Dedifferentiated amniotic fluid mesenchymal stem cell (primary cell): ENCODE measurements around the gene AURKAIP1.
A peak's percentile ranks its signal among the peaks of the same experiment; 100 is the strongest.

Experiments used
- DNase-seq: peaks from one replicate; pipeline ENCODE4 v3.0.0-alpha.2; 2016; ENCODE audit errors: extremely low spot score

The AURKAIP1 gene

DNA sequence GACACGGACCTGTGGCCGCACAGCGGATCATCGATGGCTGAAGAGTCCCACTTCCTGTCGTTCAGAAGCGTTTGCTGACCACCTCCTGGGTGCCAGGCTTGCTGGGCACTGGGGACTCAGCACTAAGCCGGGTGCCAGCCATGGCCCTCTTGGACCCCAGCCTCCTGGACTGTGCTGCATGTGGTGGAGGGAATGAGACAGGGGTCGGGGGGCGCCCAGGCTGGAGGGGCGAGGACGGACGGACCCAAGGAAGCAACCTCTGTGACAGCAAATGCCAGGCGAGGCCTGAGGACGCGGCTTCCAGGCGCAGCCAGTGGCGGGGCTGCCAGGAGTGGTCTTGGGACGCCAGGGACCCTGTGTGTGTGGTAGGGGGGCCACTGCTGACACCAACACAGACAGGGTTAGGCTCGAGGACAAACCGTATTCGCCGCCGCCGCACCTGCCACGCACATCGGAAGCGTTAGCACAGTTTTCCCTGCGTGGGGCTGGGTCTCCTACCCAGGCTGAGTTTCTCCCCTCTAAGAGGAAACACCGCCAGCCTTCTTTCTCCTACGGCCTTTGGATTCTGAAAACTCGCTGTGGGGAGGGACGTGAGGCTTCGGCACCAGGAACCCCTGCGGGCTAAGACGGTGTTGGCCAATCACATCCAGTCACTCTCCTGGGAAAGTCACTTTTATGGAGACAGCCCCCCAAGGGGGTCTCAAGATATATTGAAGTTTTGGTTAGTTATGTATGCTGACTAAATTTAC, 13.6 kb downstream of the AURKAIP1 start:
- no peak for DNase-seq

DNA sequence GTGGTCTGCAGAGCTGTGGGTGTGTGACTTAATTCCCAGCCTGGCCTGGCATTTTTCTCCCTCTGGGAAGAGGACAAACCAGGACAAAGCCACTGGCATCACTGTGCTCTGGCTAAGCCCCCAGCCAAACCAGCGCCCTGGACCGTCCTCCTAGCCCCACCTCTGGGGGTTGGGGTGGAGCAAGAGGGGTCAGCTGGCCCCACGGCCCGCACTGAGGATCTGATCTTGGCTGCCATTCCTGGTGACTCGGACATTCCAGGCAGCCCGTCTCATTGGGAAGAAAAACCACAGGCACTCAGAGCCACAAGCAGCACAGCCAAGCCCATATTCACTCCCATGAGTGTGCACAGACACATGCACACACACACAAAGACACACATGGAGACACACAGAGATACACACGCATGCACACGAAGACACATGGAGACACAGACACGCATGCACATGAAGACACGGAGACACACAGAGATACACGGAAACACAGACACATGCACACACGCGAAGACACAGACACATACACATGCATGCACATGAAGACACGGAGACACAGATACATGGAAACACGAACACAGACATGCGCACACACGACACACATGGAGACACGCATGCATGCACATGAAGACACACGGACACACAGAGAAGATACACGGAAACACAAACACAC, 14.4 kb downstream of the AURKAIP1 start:
- peak; percentile 92 for DNase-seq

DNA sequence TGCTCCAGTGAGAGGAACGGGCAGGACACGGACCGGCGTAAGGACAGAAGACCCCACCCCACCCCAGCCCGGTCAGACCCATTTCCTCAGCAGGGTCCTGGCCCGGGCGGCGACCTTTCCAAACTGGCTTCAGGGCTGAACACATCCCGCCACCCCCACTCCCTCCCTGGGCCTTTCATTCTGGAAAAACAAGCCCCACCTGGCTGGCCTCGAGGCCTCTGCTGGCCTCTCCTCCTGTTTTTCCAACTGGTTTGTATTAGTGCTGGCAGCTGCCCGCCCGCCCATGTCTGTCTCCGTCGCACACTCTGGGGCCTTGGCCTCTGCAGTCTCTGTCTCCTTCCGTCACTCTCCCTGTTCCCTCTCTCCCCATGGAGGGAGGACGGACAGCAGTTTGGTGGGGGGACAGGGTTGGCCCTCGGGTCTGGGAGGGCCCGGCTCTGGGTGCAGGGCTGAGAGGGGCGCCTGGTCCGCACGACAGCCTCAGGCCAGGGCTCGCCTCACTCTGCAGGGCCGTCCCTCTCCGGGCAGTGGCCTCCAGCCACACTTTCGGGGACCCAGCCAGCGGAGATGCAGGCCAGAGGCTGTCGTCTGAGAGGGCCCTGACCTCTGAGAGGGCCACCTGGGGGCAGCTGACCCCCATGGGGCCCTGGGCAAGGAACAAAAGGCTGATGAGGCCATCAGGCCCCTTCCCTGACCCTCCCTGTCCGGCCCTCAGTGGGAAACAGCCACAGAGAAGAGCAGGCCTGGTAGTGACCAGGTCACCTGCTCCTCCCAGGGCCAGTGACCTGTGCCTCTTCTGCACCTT, 15.1 kb downstream of the AURKAIP1 start:
- DNase-seq, result peak; percentile 80

DNA sequence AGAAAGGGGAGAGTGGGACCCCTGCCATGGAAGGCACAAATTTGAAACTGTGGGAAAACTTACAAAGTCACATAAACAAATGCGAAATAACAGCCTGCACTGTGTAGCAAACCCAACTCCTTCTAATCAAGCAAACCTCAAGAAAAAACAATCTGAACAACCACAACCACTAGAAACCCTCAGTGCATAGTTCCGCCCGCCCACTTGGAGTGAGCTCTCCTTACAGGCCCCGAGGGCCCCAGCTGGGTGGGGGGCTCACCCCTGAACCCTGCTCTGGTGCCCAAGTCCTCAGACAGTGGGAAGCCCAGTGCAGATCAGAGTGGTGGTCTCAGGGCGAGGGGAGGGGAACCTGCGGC, 15.7 kb downstream of the AURKAIP1 start:
- DNase-seq, result peak; percentile 73

DNA sequence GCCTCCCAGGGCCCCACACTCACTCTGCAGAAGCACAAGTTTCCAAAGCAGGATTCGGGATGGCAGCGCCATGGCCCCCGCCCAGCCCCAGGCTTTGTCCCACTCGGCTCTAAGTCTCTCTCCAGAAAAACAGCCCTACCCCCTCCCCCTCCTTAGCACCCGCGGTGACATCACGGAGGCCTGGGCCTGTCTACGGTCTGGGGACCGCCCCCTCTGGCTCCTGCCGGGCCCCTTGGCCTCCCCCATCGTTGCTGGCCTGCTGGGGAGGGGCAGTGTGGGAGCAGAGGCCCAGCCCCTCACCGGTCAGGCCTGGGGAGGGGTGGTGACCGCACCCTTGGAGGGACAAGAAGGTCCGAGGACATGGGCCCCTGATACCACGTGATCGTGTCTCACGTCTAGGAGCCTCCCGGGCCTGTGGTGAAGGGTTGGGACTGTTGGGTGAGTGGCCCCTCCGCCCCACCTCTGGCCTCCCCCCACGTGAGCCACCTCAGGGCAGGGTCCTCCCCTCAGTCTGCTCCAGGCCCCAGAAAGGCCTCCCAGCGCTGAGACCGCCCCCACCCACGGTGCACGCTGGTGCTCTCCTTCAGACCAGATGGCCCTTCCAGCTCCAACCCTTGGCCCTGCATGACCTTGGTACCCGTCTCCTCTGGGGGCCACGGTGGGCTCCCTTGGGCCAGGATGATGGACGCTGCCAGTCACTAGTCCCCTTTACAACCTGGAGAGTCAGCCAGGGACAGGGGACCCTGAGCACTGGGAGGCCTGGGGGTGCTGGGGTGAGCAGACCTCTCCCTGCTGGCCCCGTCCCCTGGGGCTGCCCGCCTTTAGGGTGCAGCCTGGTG, 16.4 kb downstream of the AURKAIP1 start, which contains the start of gene MXRA8:
TSS of gene MXRA8 (minus strand) at position 123 of the 839 bp plus-strand sequence. CDS start at position 72, 51 bp downstream.
- peak; percentile 88 for DNase-seq

DNA sequence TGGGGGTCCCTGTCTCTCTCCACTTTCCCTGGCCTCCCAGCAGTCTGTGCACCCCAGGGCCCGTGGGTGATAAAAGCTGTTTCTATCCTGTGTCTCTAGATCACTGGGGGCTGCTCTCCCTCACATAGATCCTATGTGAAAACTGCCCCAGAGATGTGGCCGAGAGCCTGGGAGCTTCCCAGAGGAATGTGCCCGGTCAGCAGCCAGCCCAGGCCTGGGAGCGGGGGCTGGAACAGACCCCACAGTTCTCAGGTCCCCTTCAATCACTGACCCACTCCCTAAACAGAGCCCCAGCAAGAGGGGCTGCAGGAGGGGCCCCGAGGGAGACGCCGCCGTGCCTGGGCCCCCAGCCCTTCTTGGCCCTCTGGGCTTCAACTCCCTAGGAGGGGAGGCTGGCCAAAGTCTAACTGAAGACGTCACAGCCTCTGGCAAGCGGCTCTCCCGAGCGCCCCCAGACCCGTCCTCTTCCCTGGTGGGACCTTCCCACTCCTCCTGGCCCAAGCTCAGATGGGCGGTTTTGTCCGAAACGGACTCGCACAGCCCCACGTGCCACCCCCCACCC, 17.1 kb downstream of the AURKAIP1 start:
- no peak for DNase-seq

DNA sequence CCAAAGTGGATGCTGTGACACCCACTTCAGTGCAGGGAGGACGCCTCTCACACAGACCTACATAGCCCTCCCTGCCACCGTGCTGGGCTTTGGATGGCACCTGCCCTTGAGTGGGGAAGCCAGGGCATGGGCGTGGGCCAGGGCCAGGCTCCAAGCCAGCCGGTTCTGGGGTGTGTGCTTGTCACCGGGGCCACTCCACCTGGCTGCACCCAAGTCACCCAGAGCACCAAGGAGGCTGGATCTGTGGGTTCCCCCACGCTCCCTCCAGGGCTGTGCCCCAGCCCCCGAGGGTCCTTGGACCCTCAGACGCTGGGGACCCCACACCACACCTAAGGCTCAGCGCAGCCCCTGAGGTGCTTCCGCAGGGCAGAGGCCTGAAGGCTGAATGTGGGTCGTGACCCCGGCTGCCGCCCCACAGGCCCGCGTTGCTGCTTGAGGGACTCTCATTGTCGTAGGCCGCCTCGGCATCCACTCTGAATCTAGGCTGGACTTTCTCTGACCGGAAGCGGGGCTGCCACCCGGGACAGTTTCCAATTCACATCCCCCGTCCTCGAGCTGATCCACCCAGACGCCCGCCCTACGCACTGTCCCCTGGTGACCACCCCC, 18.1 kb downstream of the AURKAIP1 start:
- DNase-seq, result no peak

DNA sequence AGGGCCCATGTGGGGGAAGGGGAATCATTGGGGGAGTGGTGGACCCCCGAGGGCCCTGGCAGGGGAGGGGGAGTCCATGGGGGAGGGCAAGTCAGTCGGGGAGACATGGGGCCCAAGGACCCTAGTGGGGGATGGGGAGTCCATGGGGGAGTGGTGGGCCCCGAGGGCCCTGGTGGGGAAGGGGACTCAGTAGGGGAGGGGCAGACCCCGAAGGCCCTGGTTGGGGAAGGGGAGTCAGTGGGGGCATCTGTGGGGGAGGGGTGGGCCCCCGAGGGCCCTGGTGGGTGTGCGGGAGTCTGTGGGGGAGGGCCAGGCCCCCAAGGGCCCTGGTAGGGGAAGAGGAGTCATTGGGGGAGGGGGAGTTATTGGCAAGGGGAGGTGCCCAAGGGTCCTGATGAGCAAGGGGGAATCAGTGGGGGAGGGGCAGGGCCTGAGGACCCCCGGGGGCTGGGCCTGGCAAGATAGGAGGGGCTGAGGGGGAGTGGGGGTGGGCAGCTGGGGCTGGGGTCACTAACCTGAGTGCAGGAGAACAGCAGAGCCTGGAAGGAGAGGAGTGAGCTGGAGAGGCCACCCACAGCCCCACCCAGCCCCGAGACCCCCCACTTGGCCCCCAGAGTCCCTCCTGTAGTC, 18.7 kb downstream of the AURKAIP1 start:
- no peak for DNase-seq

DNA sequence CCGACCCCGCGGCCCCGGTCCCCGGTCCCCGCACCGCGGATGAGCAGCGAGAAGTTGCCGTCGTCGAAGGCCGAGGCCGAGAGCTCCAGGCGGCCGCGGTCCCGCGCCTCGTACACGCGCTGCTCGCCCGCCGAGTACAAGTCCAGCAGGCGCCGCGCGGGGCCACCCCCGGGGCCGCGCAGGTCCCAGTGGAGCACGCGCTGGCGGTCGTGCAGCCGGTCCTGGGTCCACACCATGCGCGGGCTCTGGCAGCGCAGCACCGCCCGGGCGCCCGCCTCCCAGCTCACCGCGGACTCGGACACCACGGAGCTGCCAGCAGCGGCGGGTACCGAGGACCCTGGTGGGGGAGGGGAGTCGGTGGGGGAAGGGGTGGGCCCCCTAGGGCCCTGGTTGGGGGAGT, 19.6 kb downstream of the AURKAIP1 start:
- DNase-seq, result no peak

DNA sequence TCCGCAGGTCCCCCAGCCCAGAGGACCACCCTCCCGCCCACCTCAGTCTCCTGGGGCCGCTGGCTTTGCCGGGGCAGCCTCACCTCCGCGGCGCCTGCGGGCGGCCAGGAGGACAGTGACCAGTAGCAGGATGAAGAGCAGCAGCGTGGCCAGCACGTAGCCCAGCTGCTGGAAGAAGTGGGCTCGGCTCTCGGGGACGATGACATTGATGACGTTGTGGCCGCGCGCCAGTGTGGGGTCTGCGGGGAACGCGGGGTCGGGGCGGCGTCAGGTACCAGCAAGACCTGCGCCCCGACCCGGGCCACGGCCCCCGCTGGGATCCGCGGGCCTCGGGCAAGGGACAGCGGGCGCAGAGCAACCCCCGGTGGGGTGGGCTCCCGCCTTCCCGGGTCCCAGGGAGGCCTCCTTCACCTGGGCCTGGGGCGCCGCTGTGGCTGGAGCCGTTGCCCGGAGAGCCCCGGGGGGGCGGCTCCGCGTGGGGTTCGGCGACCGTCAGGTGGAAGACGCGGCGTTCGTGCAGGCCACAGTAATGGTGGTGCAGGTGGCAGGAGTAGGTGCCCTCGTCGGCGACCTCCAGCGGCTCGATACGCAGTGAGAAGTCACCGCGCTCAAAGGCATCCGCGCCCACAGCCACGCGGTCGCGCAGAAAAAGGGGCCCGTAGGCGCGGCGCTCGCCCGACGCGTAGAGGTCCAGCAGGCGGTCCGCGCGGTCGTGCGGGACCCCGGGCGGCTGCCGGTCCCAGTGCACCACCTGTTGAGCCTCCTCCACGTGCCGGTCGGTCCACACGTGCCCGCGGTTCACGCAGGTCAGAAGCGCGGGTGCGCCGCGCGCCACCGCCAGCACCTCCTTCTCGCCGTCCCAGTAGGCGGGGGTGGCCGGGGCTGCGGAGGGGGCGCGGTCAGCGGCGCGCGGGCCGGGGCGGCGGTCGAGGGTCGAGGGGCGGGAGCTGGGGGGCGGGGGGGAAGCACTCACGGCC, 20.4 kb downstream of the AURKAIP1 start:
- DNase-seq, result no peak

DNA sequence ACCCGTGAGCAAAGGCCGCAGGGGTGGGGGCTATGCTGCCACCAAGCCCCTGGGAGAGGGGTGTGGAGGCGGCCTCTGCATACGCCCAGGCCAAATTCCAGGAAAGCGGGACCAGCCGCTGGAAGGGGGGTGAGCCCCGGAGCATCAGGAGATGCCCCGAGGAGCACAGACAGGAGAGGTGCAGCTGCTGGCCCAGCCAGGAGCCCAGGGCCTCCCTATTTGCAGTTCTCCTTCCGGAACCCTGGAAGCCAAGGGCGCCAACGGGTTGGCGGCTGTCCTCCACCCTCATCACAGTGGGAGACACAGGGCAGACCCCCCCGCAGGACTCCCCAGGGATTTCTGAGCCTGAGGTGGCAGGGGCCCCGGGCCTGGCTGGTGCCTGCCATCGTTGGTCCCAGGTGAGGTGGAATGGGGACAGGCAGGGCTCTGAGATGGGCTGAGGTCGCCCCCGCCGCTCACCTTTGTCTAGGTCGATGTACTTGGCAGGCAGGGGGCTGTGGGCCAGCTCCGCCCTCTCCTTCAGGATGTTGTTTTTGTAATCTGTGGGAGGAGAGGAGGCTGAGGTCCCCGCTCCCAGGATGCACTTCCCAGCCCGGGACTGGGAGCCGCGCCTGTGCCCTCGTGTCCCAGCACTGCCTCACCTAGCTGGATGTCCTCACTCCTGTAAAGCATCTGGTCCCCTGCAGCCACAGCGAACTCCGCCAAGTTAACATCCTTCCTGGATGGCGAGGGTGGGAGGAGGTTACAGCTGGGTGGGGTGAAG, 21.4 kb downstream of the AURKAIP1 start:
- DNase-seq, result no peak

DNA sequence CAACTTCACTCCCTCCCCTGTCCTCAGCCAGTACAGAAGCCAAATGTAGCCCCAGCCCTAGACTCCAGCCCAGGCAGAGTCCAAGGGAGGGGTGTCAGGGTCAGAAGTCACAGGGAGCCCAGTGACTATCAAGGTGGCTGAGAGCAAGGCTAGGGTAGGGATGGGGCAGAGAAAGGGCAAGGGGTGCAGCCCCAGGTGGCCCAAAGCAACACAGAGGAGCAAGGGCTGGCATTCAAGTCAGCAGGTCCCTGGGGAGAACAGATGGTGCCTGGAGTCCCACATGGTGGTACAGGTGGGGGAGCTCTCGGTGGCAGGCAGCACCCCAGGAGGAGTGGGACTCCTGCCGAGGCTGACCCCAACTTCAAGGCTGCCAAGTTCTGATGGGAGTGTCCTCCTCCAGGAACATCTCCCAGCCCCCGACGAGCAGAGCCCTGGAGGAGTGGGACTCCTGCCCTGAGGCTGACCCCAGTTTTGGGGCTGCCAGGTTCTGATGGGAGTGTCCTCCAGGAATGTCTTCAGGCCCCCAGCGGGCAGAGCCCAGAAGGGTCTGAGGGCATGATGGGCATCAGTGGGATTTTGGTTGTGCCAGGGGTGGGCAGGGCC, 22.1 kb downstream of the AURKAIP1 start:
- DNase-seq, result no peak

DNA sequence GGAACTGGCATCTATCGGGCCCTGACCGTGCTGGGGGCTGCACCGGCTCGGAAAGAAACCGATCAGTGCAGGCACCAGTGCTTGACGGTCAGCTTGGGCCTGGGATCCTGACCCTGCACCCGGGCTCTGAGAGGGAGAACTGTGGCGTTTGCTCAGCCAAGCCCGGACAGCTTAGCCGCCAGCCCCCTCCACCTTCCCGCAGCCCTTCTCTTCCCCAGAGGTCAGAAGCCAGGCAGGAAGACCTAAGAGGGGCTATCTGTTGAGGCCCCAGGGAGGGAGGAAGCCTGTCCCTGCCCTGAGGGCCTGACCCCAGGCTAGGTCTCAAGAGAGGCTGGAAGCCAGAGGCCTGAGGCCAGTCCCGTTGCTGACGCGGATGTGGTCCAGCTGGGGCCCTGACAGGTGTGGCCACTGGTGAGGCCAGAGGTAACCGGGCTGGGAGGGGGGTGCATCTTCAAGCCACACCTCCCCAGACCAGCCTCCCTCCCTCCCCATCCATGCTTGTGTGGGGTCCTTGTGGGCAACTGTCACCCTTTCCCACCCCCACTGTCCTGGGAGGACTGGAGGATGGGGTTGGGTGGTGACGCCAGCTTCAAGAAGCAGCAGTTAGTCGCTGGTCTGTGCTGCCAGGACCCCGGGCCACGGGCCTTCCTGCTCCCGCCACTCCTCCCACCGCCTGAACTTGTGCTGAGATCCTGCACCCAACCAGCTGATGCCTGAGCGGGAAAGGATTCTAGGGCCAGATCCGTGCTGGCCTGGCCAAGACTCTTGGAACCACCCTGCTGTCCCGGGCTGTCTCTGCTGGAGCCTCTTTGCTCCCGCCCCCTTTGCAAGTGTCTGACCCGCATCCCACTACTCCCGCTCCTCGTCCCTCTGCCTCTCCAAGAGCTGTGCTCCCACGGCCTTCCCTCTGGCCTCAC, 23.2 kb downstream of the AURKAIP1 start:
- DNase-seq, result no peak

DNA sequence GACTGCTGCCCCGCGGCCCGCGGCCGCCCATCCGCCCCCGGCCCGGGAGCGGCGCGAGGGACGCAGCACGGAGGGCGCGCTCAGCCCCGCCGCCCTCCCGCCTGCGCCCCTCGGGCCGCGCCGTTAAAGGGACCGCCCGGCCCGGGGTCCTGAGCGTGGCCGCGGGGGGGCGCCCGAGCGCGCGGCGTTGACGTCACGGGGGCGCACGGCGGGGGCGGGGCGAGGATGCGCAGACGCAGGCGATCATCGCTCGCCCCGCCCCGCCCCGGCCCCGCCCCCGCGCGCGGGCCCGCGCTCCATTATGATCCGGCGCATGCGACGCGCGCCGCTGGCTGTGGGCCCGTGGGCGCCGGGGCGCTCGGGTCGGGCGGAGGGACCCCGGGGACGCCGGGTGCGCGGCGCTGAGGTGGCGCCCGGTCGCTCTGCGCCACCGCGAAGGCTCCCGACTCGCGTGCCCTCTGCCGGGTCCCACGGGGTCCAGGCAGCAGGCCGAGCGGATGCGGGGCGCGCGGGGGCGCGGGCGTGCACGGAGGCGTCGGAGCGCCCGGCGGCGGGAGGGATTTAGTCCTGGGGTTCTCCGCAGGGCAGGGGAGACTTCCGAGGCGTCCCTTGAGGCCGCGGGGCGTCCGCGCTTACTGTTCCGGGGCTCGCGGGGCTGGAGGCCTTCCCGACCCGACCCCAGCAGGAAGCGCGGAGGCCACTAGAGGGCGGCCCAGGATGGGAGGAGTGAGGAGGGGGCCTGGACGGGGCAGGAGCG, 25.6 kb downstream of the AURKAIP1 start, which contains the start of gene DVL1:
TSS of gene DVL1 (minus strand) at position 163 of the 757 bp plus-strand sequence. CDS start 353 bp downstream, outside the sequence.
- peak; percentile 44 for DNase-seq

DNA sequence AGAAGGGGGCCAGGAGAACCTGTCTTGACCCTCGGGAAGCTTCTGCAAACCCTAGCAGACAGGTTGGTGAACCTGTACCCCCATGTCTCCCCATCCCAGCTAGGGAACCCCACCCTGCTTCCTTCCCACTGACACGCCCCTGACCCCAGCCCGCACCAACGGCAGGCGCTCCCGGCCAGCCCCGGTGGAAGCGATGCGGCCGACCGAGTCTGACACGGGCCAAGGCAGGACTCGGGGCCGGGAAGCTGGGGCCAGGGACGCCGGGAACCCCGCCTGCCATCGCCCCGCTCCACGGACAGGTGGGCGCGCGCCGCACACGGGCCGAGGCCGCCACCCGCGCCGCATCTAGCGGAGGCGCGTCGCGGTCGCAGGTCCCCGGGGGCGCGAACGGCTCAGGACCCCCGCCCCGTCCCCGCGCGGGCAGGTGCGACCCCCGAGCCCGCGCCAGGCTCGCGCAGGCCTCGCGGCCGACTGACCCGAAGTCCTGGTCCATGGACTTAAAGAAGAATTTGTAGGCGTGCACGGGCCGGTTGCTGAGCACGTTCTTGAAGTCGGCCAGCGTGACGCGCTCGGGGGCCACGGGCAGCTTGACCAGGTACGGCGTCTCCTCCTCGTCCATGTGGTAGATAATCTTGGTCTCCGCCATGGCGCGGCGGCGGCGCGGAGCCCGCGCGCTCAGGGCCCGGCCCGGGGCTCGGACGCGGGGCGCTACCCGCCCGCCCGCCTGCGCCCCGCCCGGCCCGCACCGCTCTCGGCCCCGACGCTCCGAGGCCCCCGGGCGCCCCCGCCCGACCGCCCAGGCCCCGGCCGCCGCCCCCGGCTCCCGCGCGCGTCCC, 26.4 kb downstream of the AURKAIP1 start:
- no peak for DNase-seq
